Glutamatergic neuron (in vitro differentiated cells): ENCODE measurements around the gene GPR152. TPM values are rescaled to one million over a fixed set of nuclear protein-coding genes. Genes with fewer than 3 reads are reported as not detected.
"Not testable (repeated sequence)": the region's sequence is repeated elsewhere in the genome, so short reads cannot be mapped to it uniquely, and the experiment has no call there.

ENCODE experiments used
- DNase-seq: peaks from one replicate; pipeline ENCODE4 v3.0.0; 2022
- H3K27ac Mint-ChIP-seq: one replicate; pipeline ENCODE4 v1.8.0; 2020; ENCODE audit warnings: mild to moderate bottlenecking, mixed read lengths, inconsistent platforms; ENCODE audit not compliant: unreplicated experiment
- H3K27me3 Mint-ChIP-seq: one replicate; pipeline ENCODE4 v1.8.0; 2020; ENCODE audit warnings: mild to moderate bottlenecking, moderate library complexity, mixed read lengths, inconsistent platforms; ENCODE audit not compliant: unreplicated experiment
- H3K36me3 Mint-ChIP-seq: one replicate; pipeline ENCODE4 v1.8.0; 2020; ENCODE audit warnings: mild to moderate bottlenecking, mixed read lengths, inconsistent platforms; ENCODE audit not compliant: unreplicated experiment
- H3K4me1 Mint-ChIP-seq: one replicate; pipeline ENCODE4 v1.8.0; 2020; ENCODE audit warnings: mild to moderate bottlenecking, low read depth, mixed read lengths, inconsistent platforms; ENCODE audit not compliant: unreplicated experiment
- H3K4me3 Mint-ChIP-seq: one replicate; pipeline ENCODE4 v1.8.0; 2020; ENCODE audit warnings: mild to moderate bottlenecking, mixed read lengths, inconsistent platforms; ENCODE audit not compliant: unreplicated experiment
- H3K9me3 Mint-ChIP-seq: one replicate; pipeline ENCODE4 v1.8.0; 2020; ENCODE audit warnings: mild to moderate bottlenecking, moderate library complexity, mixed read lengths, inconsistent platforms; ENCODE audit not compliant: unreplicated experiment
- CTCF ChIP-seq: fragments of 200-600 bp; sonication (generic); IDR thresholded peaks from one replicate; pipeline ENCODE4 v1.5.0; 2021; ENCODE audit not compliant: partially characterized antibody, unreplicated experiment
- total RNA-seq: library from RNA; stranded (reverse); fragmentation: NEBNext Ultra II Directional; extraction: Animal tissue kit (Norgen Biotek cat#: 25700); gene quantifications from one replicate; pipeline ENCODE4 v1.2.1, GENCODE V29; 2021; ENCODE audit not compliant: unreplicated experiment

GPR152 gene
- total RNA-seq, 1 donor from 2014 or later, result not detected

DNA sequence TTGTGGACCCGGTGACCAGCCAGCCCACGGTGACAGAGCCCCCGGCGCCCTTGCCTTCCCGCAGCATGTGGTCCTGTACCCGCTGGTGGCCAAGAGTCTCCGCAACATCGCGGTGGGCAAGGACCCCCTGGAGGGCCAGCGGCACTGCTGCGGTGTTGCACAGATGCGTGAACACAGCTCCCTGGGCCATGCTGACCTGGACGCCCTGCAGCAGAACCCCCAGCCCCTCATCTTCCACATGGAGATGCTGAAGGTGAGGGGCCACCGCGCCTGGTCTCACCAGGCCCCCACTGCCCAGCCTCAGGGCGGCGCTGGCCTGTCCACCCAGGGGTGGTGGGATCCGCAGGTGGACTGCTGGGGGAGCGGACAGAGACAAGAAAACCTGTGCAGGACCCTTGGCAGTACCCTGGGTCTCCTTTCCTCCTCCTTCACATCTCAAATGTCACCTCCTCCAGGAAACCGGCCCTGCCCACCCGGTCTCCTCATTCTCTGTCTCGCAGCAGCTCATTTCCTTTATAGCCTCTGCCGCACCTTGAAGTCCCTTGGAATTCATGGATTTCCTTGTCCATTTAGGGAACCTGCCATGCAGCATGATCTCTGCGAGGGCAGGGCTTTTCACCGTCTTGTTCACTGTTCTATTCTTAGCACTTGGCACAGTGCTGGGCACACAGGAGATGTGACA, 36.8 kb upstream of the GPR152 start:
- peaks cover 4% of the 10 kb centered on the region for H3K27me3 Mint-ChIP-seq
- H3K9me3 Mint-ChIP-seq, result peaks cover 4% of the 10 kb centered on the region
- no peak overlapping the region for H3K27ac Mint-ChIP-seq
- no peak for TF ChIP-seq CTCF
- no peak for DNase-seq
- H3K36me3 Mint-ChIP-seq, result no peaks in the 10 kb centered on the region
- no peak overlapping the region for H3K4me3 Mint-ChIP-seq
- no peaks in the 10 kb centered on the region for H3K4me1 Mint-ChIP-seq

DNA sequence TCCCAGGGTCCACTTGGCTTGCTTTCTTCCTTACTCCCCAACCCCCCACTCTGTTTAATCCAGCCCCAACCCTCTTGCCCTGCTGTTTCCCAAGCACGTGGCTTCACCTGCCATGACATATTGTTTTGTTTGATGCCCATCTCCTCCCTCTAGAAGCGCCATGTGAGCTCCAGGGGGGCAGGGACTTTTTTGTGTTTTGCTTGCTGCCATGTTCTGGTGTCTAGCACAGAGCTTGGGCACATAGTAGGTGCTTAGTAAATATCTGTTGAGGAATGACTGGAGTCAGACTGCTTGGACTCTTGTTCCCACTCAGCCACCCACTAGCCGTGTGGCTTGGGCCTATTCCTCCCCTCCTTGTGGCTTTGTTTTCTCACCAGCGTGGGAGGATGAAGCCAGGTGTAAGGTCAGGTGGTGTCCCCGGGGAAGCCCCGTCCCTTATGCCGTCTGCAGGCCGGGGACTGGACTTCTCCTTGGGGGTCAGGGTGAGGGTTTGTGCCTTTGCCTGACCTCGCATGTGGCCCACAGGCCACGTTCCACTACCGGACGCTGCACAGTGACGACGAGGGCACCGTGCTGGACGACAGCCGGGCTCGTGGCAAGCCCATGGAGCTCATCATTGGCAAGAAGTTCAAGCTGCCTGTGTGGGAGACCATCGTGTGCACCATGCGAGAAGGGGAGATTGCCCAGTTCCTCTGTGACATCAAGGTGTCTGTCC, 34.1 kb upstream of the GPR152 start:
- Mint-ChIP-seq H3K9me3 (peaks cover 7% of the 10 kb centered on the region), H3K27me3 (peaks cover 5% of the 10 kb centered on the region), H3K36me3 (no peaks in the 10 kb centered on the region), H3K27ac (no peak overlapping the region), H3K4me1 (no peaks in the 10 kb centered on the region), H3K4me3 (no peak overlapping the region)
- DNase-seq, result no peak
- TF ChIP-seq CTCF, result no peak

DNA sequence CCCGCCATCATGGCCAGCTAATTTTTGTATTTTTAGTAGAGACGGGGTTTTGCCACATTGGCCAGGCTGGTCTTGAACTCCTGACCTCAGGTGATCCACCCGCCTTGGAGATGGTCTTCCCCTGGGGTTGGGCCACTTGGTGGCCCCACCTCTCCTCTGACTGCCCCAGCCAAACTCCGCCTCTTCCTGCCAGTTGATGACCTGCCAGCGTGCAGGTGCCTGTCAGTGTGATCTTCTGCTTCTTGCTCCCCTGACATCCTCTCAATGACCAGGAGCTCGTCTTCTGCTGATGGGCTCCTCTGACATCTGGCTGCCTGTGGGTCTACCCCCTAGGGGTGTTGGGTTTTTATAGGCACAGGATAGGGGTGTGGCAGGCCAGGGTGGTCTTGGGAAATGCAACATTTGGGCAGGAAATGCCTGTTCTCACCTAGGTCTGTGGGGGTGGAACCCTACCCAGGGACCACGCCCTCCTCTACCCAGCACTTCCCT, 33.4 kb upstream of the GPR152 start:
- H3K9me3 Mint-ChIP-seq, H3K27ac Mint-ChIP-seq, H3K36me3 Mint-ChIP-seq, DNase-seq, H3K27me3 Mint-ChIP-seq, H3K4me3 Mint-ChIP-seq, H3K4me1 Mint-ChIP-seq: not testable (repeated sequence)

GRCh38 chr11:67484847-67485311, 32.4 kb upstream of the GPR152 start:
- Mint-ChIP-seq H3K27ac (peak overlapping the region; percentile 28), H3K36me3 (no peaks in the 10 kb centered on the region), H3K27me3 (peaks cover 5% of the 10 kb centered on the region), H3K9me3 (peaks cover 7% of the 10 kb centered on the region), H3K4me3 (peak overlapping the region; percentile 52), H3K4me1 (no peaks in the 10 kb centered on the region)
- TF ChIP-seq CTCF, result no peak
- DNase-seq, result no peak

GRCh38 chr11:67483831-67484665, 31.5 kb upstream of the GPR152 start:
- H3K9me3 Mint-ChIP-seq, result peaks cover 7% of the 10 kb centered on the region
- peaks cover 5% of the 10 kb centered on the region for H3K27me3 Mint-ChIP-seq
- H3K4me3 Mint-ChIP-seq, result peak overlapping the region; percentile 94
- no peak for TF ChIP-seq CTCF
- DNase-seq, result no peak
- H3K27ac Mint-ChIP-seq, result peak overlapping the region; percentile 28
- no peaks in the 10 kb centered on the region for H3K36me3 Mint-ChIP-seq
- no peaks in the 10 kb centered on the region for H3K4me1 Mint-ChIP-seq
